CD4-positive, CD25-positive, alpha-beta regulatory T cell (primary cell): ENCODE data around the gene POMT1. TPM values are rescaled to one million over a fixed set of nuclear protein-coding genes. Genes with fewer than 3 reads are reported as not detected.
A peak's percentile ranks its signal among the peaks of the same experiment; 100 is the strongest.
"Not testable (repeated sequence)": the region's sequence is repeated elsewhere in the genome, so short reads cannot be mapped to it uniquely, and the experiment has no call there.

Experiments
- ATAC-seq, 2 donors: fragments of 150-1000 bp; cut with Tn5 transposase; one replicate each; pipeline ENCODE4 v1.10.0; 2021; ENCODE audit warnings: low read depth in 2 of 2, moderate number of reproducible peaks in 2 of 2, moderate library complexity in 1 of 2
- DNase-seq, 3 donors: peaks; one replicate each; pipeline versions ENCODE4 v3.0.0 to v3.0.0-alpha.2; 2012 to 2022; ENCODE audit warnings: mixed read lengths in 1 of 3
- H3K27ac ChIP-seq: one replicate; pipeline ENCODE4 v1.7.0; 2013; ENCODE audit warnings: mild to moderate bottlenecking, low read length; ENCODE audit not compliant: insufficient read depth, poor library complexity, severe bottlenecking
- H3K27me3 ChIP-seq: one replicate; pipeline ENCODE4 v1.7.0; 2013; ENCODE audit warnings: low read length; ENCODE audit not compliant: control insufficient read depth, insufficient read depth
- H3K36me3 ChIP-seq: one replicate; pipeline ENCODE4 v1.7.0; 2013; ENCODE audit warnings: mild to moderate bottlenecking, low read length, moderate library complexity; ENCODE audit not compliant: control insufficient read depth, insufficient read depth
- H3K4me1 ChIP-seq: 2 replicates; pipeline ENCODE4 v1.7.0; 2013; ENCODE audit warnings: mild to moderate bottlenecking, low read length; ENCODE audit not compliant: insufficient read depth, control insufficient read depth, poor library complexity, severe bottlenecking
- H3K4me3 ChIP-seq: one replicate; pipeline ENCODE4 v1.7.0; 2013; ENCODE audit warnings: low read depth, mild to moderate bottlenecking, low read length, moderate library complexity
- H3K9me3 ChIP-seq, 2 experiments: 1 replicate in 1 of 2; 2 replicates in 1 of 2; pipeline ENCODE4 v1.7.0; 2013; ENCODE audit warnings: low read length in 2 of 2, mild to moderate bottlenecking in 1 of 2, moderate library complexity in 1 of 2; ENCODE audit not compliant: control insufficient read depth in 2 of 2
- H3K27ac Mint-ChIP-seq, 3 donors: one replicate each; pipeline ENCODE4 v1.8.0; 2020 to 2022; ENCODE audit warnings: mild to moderate bottlenecking in 3 of 3, mixed read lengths in 3 of 3, moderate library complexity in 2 of 3
- H3K27me3 Mint-ChIP-seq: one replicate; pipeline ENCODE4 v1.8.0; 2022; ENCODE audit warnings: mild to moderate bottlenecking, mixed read lengths
- H3K36me3 Mint-ChIP-seq: one replicate; pipeline ENCODE4 v1.8.0; 2020; ENCODE audit warnings: mixed read lengths
- H3K4me1 Mint-ChIP-seq, 4 donors: one replicate each; pipeline ENCODE4 v1.8.0; 2020 to 2022; ENCODE audit warnings: mixed read lengths in 4 of 4, mild to moderate bottlenecking in 1 of 4
- H3K4me3 Mint-ChIP-seq, 4 donors: one replicate each; pipeline ENCODE4 v1.8.0; 2020 to 2022; ENCODE audit warnings: mild to moderate bottlenecking in 4 of 4, mixed read lengths in 4 of 4, moderate library complexity in 3 of 4
- H3K9me3 Mint-ChIP-seq, 7 donors: one replicate each; pipeline ENCODE4 v1.8.0; 2020 to 2022; ENCODE audit warnings: mixed read lengths in 7 of 7, mild to moderate bottlenecking in 3 of 7, moderate library complexity in 2 of 7
- polyA plus RNA-seq, 4 donors: library from polyadenylated mRNA; unstranded; fragments of 300-500 nt; fragmentation: Illumina TruSeq; gene quantifications; one replicate each; pipeline ENCODE4 v1.2.3, GENCODE V29; 2021
- total RNA-seq: library from RNA; stranded (reverse); gene quantifications from one replicate; pipeline ENCODE4 v1.2.3, GENCODE V29; 2022

Gene POMT1
- total and polyA plus RNA-seq, 5 donors from 2014 or later, result 13.2 to 52.3 (median 15.5) TPM

GRCh38 chr9:131500939-131501541 is 1.7 kb upstream of the POMT1 start:
- Histone ChIP-seq H3K27ac (peak overlapping the region; percentile 79), H3K4me1 (peaks cover 40% of the 10 kb centered on the region)

GRCh38 chr9:131503626-131504465 is 1.1 kb downstream of the POMT1 start:
- Mint-ChIP-seq H3K4me3 (peak overlapping the region; percentile 86 to 97 (median 93)), H3K4me1 (peaks cover 19 to 66% (median 30%) of the 10 kb centered on the region in 4 donors), H3K27me3 (no peaks in the 10 kb centered on the region), H3K36me3 (peaks cover 12% of the 10 kb centered on the region), H3K27ac (peak overlapping the region in 2 of 3 donors; percentile 62 to 83), H3K9me3 (no peaks in the 10 kb centered on the region)
- Histone ChIP-seq H3K27ac (peak overlapping the region; percentile 51), H3K4me3 (peak overlapping the region; percentile 74), H3K9me3 (no peaks in the 10 kb centered on the region), H3K27me3 (no peaks in the 10 kb centered on the region), H3K36me3 (peaks cover 12% of the 10 kb centered on the region), H3K4me1 (peaks cover 40% of the 10 kb centered on the region)
- ATAC-seq (peak; percentile 9 to 11), DNase-seq (peak; percentile 14 to 63 (median 28))

More at GRCh38 chr9:131500939-131501541, 1.7 kb upstream of the POMT1 start:
- no peaks in the 10 kb centered on the region for H3K9me3 Mint-ChIP-seq
- H3K27me3 ChIP-seq, result no peaks in the 10 kb centered on the region
- H3K36me3 Mint-ChIP-seq, result peaks cover 5% of the 10 kb centered on the region
- H3K27ac Mint-ChIP-seq, result peak overlapping the region; percentile 88 to 95 (median 91)
- peak overlapping the region; percentile 55 for H3K4me3 ChIP-seq
- peaks cover 21 to 68% (median 35%) of the 10 kb centered on the region in 4 donors for H3K4me1 Mint-ChIP-seq
- ATAC-seq (peak; percentile 6 to 38), DNase-seq (peak in 1 of 3 donors; percentile 26)
- H3K9me3 ChIP-seq, result no peaks in the 10 kb centered on the region
- peak overlapping the region; percentile 86 to 97 (median 93) for H3K4me3 Mint-ChIP-seq
- H3K27me3 Mint-ChIP-seq, result no peaks in the 10 kb centered on the region
- peaks cover 22% of the 10 kb centered on the region for H3K36me3 ChIP-seq

GRCh38 chr9:131505012-131505411 is 2.3 kb downstream of the POMT1 start:
- H3K27ac ChIP-seq, result no peak overlapping the region
- H3K4me3 ChIP-seq, result no peak overlapping the region
- H3K9me3 ChIP-seq, result no peaks in the 10 kb centered on the region
- peaks cover 19 to 56% (median 25%) of the 10 kb centered on the region in 4 donors for H3K4me1 Mint-ChIP-seq
- peak overlapping the region; percentile 22 to 94 (median 72) for H3K4me3 Mint-ChIP-seq
- H3K27me3 ChIP-seq, result no peaks in the 10 kb centered on the region
- ATAC-seq (no peak), DNase-seq (no peak)
- H3K36me3 Mint-ChIP-seq, result peaks cover 17% of the 10 kb centered on the region
- H3K4me1 ChIP-seq, result peaks cover 37% of the 10 kb centered on the region
- H3K27ac Mint-ChIP-seq, result no peak overlapping the region
- H3K27me3 Mint-ChIP-seq, result no peaks in the 10 kb centered on the region
- peaks cover 17% of the 10 kb centered on the region for H3K36me3 ChIP-seq
- no peaks in the 10 kb centered on the region for H3K9me3 Mint-ChIP-seq

- DNase-seq (no peak), ATAC-seq (no peak)
- Mint-ChIP-seq H3K9me3 (no peaks in the 10 kb centered on the region), H3K36me3 (peaks cover 28% of the 10 kb centered on the region), H3K4me1 (peaks cover 0 to 3% (median 1%) of the 10 kb centered on the region in 4 donors), H3K27me3 (no peaks in the 10 kb centered on the region), H3K27ac (no peak overlapping the region), H3K4me3 (no peak overlapping the region)
- Histone ChIP-seq H3K4me1 (no peaks in the 10 kb centered on the region), H3K9me3 (no peaks in the 10 kb centered on the region), H3K4me3 (no peak overlapping the region), H3K27ac (no peak overlapping the region), H3K36me3 (peaks cover 57% of the 10 kb centered on the region), H3K27me3 (no peaks in the 10 kb centered on the region)
These were observed 8.7 kb downstream of the POMT1 start for GRCh38 chr9:131511416-131511815.

- Histone ChIP-seq H3K27me3 (no peaks in the 10 kb centered on the region), H3K4me3 (no peak overlapping the region), H3K27ac (no peak overlapping the region), H3K9me3 (no peaks in the 10 kb centered on the region), H3K36me3 (peaks cover 61% of the 10 kb centered on the region), H3K4me1 (no peaks in the 10 kb centered on the region)
- H3K4me1 Mint-ChIP-seq, result peaks cover 0 to 2% (median 0%) of the 10 kb centered on the region in 4 donors
- peaks cover 26% of the 10 kb centered on the region for H3K36me3 Mint-ChIP-seq
- H3K4me3 Mint-ChIP-seq, result no peak overlapping the region
- H3K9me3 Mint-ChIP-seq, result no peaks in the 10 kb centered on the region
- H3K27ac Mint-ChIP-seq, result no peak overlapping the region
- ATAC-seq, result no peak
- DNase-seq, result no peak
- no peaks in the 10 kb centered on the region for H3K27me3 Mint-ChIP-seq
These were observed 9.2 kb downstream of the POMT1 start for GRCh38 chr9:131511880-131512279.

- Mint-ChIP-seq H3K9me3 (no peaks in the 10 kb centered on the region), H3K4me1 (peaks cover 0 to 2% (median 0%) of the 10 kb centered on the region in 4 donors), H3K27me3 (no peaks in the 10 kb centered on the region), H3K4me3 (peak overlapping the region in 1 of 4 donors; percentile 15), H3K27ac (no peak overlapping the region), H3K36me3 (peaks cover 26% of the 10 kb centered on the region)
- H3K27ac ChIP-seq, result no peak overlapping the region
- no peak for DNase-seq
- H3K9me3 ChIP-seq, result no peaks in the 10 kb centered on the region
- ATAC-seq, result no peak
- H3K27me3 ChIP-seq, result no peaks in the 10 kb centered on the region
- no peaks in the 10 kb centered on the region for H3K4me1 ChIP-seq
- peaks cover 62% of the 10 kb centered on the region for H3K36me3 ChIP-seq
- H3K4me3 ChIP-seq, result no peak overlapping the region
These were observed 10.5 kb downstream of the POMT1 start for GRCh38 chr9:131513177-131513576.

GRCh38 chr9:131515559-131516031 is 12.9 kb downstream of the POMT1 start:
- not testable (repeated sequence) for H3K9me3 Mint-ChIP-seq, ATAC-seq, H3K4me1 ChIP-seq, H3K27ac ChIP-seq, H3K9me3 ChIP-seq, H3K27me3 ChIP-seq, H3K4me1 Mint-ChIP-seq, H3K4me3 ChIP-seq, H3K27me3 Mint-ChIP-seq, DNase-seq, H3K4me3 Mint-ChIP-seq, H3K27ac Mint-ChIP-seq
- peaks cover 21% of the 10 kb centered on the region for H3K36me3 Mint-ChIP-seq
- peaks cover 75% of the 10 kb centered on the region for H3K36me3 ChIP-seq
